Neural cell (in vitro differentiated cells): ENCODE results near the gene GCNA. TPM values are rescaled to one million over a fixed set of nuclear protein-coding genes. Genes with fewer than 3 reads are reported as not detected.

ENCODE experiments used
- H2AFZ ChIP-seq: fragments of 200-600, 300-800 bp; sonication (generic), shearing (Covaris generic); 2 replicates; pipeline ENCODE4 v1.6.0; 2014; ENCODE audit warnings: low read depth, mild to moderate bottlenecking, antibody characterized with exemption, low read length, moderate library complexity
- H3F3A ChIP-seq: fragments of 200-600 bp; shearing (Covaris generic); 2 replicates; pipeline ENCODE4 v1.6.1; 2016; ENCODE audit warnings: mild to moderate bottlenecking, moderate library complexity, mixed read lengths, antibody characterized with exemption, low read length; ENCODE audit not compliant: insufficient read depth, poor library complexity, severe bottlenecking
- H3K27ac ChIP-seq: fragments of 200-600, 300-800 bp; sonication (generic), shearing (Covaris generic); 2 replicates; pipeline ENCODE4 v1.5.1; 2014; ENCODE audit warnings: mild to moderate bottlenecking, low read length, moderate library complexity
- H3K27me3 ChIP-seq: fragments of 300-800, 200-600 bp; sonication (generic), shearing (Covaris generic); 2 replicates; pipeline ENCODE4 v1.6.0; 2014; ENCODE audit warnings: mild to moderate bottlenecking, low read depth, low read length, moderate library complexity; ENCODE audit not compliant: insufficient read depth
- H3K36me3 ChIP-seq: fragments of 300-800, 200-600 bp; sonication (generic), shearing (Covaris generic); 2 replicates; pipeline ENCODE4 v1.5.1; 2014; ENCODE audit warnings: mild to moderate bottlenecking, antibody characterized with exemption, low read length, moderate library complexity; ENCODE audit not compliant: insufficient read depth
- H3K4me2 ChIP-seq: fragments of 300-800, 200-600 bp; sonication (generic), shearing (Covaris generic); 2 replicates; pipeline ENCODE4 v1.6.0; 2014; ENCODE audit warnings: mild to moderate bottlenecking, low read length
- H3K4me3 ChIP-seq: fragments of 300-800, 200-600 bp; sonication (generic), shearing (Covaris generic); 2 replicates; pipeline ENCODE4 v1.5.1; 2014; ENCODE audit warnings: mild to moderate bottlenecking, low read length, moderate library complexity
- H3K79me2 ChIP-seq: fragments of 200-600 bp; shearing (Covaris generic); replicated peaks from 2 replicates; pipeline ENCODE4 v1.6.0; 2014; ENCODE audit warnings: mild to moderate bottlenecking, low read length, moderate library complexity; ENCODE audit not compliant: insufficient read depth
- H3K9ac ChIP-seq: fragments of 300-800, 200-600 bp; sonication (generic), shearing (Covaris generic); 2 replicates; pipeline ENCODE4 v1.6.1; 2016; ENCODE audit warnings: mild to moderate bottlenecking, low read length, mixed read lengths
- H3K9me2 ChIP-seq: fragments of 200-600 bp; shearing (Covaris generic); 2 replicates; pipeline ENCODE4 v1.6.1; 2016; ENCODE audit warnings: mild to moderate bottlenecking, low read length, mixed read lengths; ENCODE audit not compliant: insufficient read depth
- H3K9me3 ChIP-seq: fragments of 200-600, 300-800 bp; sonication (generic), shearing (Covaris generic); 2 replicates; pipeline ENCODE4 v1.6.1; 2016; ENCODE audit warnings: mild to moderate bottlenecking, mixed run types, low read length, moderate library complexity, mixed read lengths
- H4K20me1 ChIP-seq: fragments of 200-600 bp; shearing (Covaris generic); 2 replicates; pipeline ENCODE4 v1.6.1; 2016; ENCODE audit warnings: mild to moderate bottlenecking, mixed run types; ENCODE audit not compliant: insufficient read depth
- CTCF ChIP-seq: fragments of 450-650 bp; IDR thresholded peaks from 2 replicates; pipeline ENCODE4 v1.5.1; 2014; ENCODE audit warnings: antibody characterized with exemption, mild to moderate bottlenecking, moderate library complexity; ENCODE audit not compliant: poor library complexity, severe bottlenecking
- EP300 ChIP-seq: fragments of 450-650 bp; conservative IDR thresholded peaks from 2 replicates; pipeline ENCODE4 v1.6.1; 2014; ENCODE audit warnings: antibody characterized with exemption, mild to moderate bottlenecking, moderate library complexity; ENCODE audit not compliant: poor library complexity, severe bottlenecking
- EZH2 ChIP-seq: fragments of 200-600, 300-800 bp; shearing (Covaris generic), sonication (generic); IDR thresholded peaks from 2 replicates; pipeline ENCODE4 v1.6.1; 2014; ENCODE audit warnings: antibody characterized with exemption, low read length, borderline replicate concordance, mild to moderate bottlenecking; ENCODE audit not compliant: insufficient read depth, poor library complexity, severe bottlenecking
- MXI1 ChIP-seq: fragments of 450-650 bp; conservative IDR thresholded peaks from 2 replicates; pipeline ENCODE4 v1.6.1; 2014; ENCODE audit warnings: antibody characterized with exemption, mild to moderate bottlenecking; ENCODE audit not compliant: poor library complexity, severe bottlenecking
- POLR2AphosphoS5 ChIP-seq: IDR thresholded peaks from 2 replicates; pipeline ENCODE4 v1.6.1; 2012
- RAD21 ChIP-seq: fragments of 450-650 bp; conservative IDR thresholded peaks from 2 replicates; pipeline ENCODE4 v1.6.1; 2014; ENCODE audit warnings: antibody characterized with exemption, mild to moderate bottlenecking, moderate library complexity
- SMC3 ChIP-seq: fragments of 450-650 bp; conservative IDR thresholded peaks from 2 replicates; pipeline ENCODE4 v1.6.1; 2014; ENCODE audit warnings: antibody characterized with exemption, mild to moderate bottlenecking, moderate library complexity; ENCODE audit not compliant: poor library complexity
- TAF1 ChIP-seq: IDR thresholded peaks from 2 replicates; pipeline ENCODE4 v1.6.1; 2012; ENCODE audit warnings: low read depth
- polyA plus RNA-seq: library from polyadenylated mRNA; depleted of rRNA; stranded (reverse); fragments of >200 nt; gene quantifications from 2 replicates; pipeline ENCODE4 v1.2.3, GENCODE V29; 2014
- TF ChIP-seq, protein P1 (sequence below): IDR thresholded peaks from 2 replicates; pipeline ENCODE4 v1.6.1; 2012; ENCODE audit warnings: borderline replicate concordance

Gene GCNA
- polyA plus RNA-seq, 1 donor from 2014 or later = 11.0 TPM

DNA sequence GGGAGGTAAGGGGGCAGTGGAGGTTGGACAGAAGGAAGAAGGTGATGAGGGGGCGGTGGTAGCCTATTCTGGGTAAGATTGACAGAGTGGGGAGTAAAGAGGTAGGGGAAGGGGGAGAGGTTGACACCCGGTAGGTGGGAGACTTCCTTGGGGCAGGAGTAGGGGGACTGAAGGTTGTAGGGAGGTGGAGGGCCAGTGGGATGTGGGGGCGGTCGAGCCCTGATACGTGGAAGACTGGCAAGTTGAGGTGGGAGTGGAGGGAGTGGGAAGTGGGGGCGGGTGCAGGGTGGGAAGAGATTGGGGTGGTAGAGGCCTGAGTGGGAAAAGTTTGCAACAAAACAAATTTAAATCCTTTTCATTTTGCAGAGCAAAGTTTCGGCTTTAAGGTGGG is 1.7 kb downstream of the GCNA start:
- H3K36me3 ChIP-seq = no peaks in the 10 kb centered on the region
- H3F3A ChIP-seq = no peaks in the 10 kb centered on the region
- no peaks in the 10 kb centered on the region for H3K27me3 ChIP-seq
- no peak overlapping the region for H3K9ac ChIP-seq
- no peak for TF ChIP-seq RAD21
- no peak for TF ChIP-seq CTCF
- TF ChIP-seq POLR2AphosphoS5 = no peak
- TF ChIP-seq TAF1 = no peak
- no peak for TF ChIP-seq MXI1
- TF ChIP-seq EP300 = no peak
- TF ChIP-seq EZH2 = no peak
- no peak for TF ChIP-seq SMC3
- TF ChIP-seq, protein P1, sequence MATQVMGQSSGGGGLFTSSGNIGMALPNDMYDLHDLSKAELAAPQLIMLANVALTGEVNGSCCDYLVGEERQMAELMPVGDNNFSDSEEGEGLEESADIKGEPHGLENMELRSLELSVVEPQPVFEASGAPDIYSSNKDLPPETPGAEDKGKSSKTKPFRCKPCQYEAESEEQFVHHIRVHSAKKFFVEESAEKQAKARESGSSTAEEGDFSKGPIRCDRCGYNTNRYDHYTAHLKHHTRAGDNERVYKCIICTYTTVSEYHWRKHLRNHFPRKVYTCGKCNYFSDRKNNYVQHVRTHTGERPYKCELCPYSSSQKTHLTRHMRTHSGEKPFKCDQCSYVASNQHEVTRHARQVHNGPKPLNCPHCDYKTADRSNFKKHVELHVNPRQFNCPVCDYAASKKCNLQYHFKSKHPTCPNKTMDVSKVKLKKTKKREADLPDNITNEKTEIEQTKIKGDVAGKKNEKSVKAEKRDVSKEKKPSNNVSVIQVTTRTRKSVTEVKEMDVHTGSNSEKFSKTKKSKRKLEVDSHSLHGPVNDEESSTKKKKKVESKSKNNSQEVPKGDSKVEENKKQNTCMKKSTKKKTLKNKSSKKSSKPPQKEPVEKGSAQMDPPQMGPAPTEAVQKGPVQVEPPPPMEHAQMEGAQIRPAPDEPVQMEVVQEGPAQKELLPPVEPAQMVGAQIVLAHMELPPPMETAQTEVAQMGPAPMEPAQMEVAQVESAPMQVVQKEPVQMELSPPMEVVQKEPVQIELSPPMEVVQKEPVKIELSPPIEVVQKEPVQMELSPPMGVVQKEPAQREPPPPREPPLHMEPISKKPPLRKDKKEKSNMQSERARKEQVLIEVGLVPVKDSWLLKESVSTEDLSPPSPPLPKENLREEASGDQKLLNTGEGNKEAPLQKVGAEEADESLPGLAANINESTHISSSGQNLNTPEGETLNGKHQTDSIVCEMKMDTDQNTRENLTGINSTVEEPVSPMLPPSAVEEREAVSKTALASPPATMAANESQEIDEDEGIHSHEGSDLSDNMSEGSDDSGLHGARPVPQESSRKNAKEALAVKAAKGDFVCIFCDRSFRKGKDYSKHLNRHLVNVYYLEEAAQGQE = no peak
- H3K9me3 ChIP-seq = no peaks in the 10 kb centered on the region
- H3K9me2 ChIP-seq = no peaks in the 10 kb centered on the region
- H3K4me3 ChIP-seq = no peak overlapping the region
- no peak overlapping the region for H3K4me2 ChIP-seq
- H4K20me1 ChIP-seq = no peaks in the 10 kb centered on the region
- no peak overlapping the region for H3K27ac ChIP-seq
- H2AFZ ChIP-seq = no peak overlapping the region
- no peaks in the 10 kb centered on the region for H3K79me2 ChIP-seq

DNA sequence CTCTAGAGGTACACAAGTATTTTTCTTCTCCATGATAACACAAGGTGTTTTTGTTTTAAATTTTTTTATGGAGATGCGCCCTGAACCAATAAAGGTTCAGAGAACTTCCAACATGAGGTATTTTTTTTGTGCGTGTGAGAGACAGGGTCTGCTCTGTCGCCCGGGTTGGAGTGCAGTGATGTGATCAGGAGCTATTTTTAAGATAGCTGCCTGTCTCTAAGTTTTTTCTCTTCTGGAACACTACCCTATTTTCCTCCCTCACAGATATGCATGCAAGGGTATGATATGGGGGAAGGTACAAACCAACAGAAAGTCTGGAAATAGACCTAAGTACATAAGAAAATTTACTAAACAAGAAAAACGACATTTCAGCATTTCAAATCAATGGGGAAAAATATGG is 3.0 kb downstream of the GCNA start:
- no peak overlapping the region for H2AFZ ChIP-seq
- H3K4me2 ChIP-seq = no peak overlapping the region
- H3K36me3 ChIP-seq = no peaks in the 10 kb centered on the region
- no peak overlapping the region for H3K9ac ChIP-seq
- no peaks in the 10 kb centered on the region for H3K9me2 ChIP-seq
- no peaks in the 10 kb centered on the region for H3K79me2 ChIP-seq
- no peaks in the 10 kb centered on the region for H3K9me3 ChIP-seq
- H3K4me3 ChIP-seq = no peak overlapping the region
- H3F3A ChIP-seq = no peaks in the 10 kb centered on the region
- H3K27me3 ChIP-seq = no peaks in the 10 kb centered on the region
- no peak for TF ChIP-seq TAF1
- H4K20me1 ChIP-seq = no peaks in the 10 kb centered on the region
- no peak overlapping the region for H3K27ac ChIP-seq

DNA sequence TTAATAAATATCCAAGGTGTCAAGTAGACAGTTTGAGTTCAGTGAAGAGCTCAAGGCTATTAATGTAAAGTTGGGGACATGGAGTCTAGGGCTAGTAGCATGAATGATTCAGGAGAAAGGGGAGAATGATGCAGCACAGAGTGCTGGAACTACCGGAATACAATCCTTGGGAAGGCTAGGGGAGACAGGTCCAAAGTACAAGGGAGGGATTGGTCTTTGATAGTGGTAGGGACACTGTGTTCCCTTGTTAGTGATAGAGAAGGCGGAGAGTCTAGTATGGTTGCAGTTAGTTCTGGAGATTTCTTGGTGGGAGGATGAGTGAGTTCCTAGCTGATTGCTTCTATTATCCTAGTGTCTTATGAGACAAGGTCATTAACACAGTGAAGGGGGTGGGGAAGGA is 8.7 kb downstream of the GCNA start:
- Histone ChIP-seq H3K79me2 (no peaks in the 10 kb centered on the region), H3K27me3 (no peaks in the 10 kb centered on the region), H2AFZ (no peak overlapping the region), H3K4me3 (no peak overlapping the region), H3K9me3 (no peaks in the 10 kb centered on the region), H3K9ac (no peak overlapping the region), H3K9me2 (no peaks in the 10 kb centered on the region), H3K36me3 (no peaks in the 10 kb centered on the region), H4K20me1 (no peaks in the 10 kb centered on the region), H3F3A (no peaks in the 10 kb centered on the region), H3K27ac (no peak overlapping the region), H3K4me2 (no peak overlapping the region)
- no peak for TF ChIP-seq SMC3
- no peak for TF ChIP-seq EZH2
- TF ChIP-seq EP300 = no peak
- TF ChIP-seq RAD21 = no peak
- TF ChIP-seq MXI1 = no peak
- TF ChIP-seq, protein P1 = no peak
- TF ChIP-seq CTCF = no peak
- TF ChIP-seq POLR2AphosphoS5 = no peak
- TF ChIP-seq TAF1 = no peak
